ENCODE data around the gene SPTB. TPM values are rescaled to one million over a fixed set of nuclear protein-coding genes. Genes with fewer than 3 reads are reported as not detected.
A peak's percentile ranks its signal among the peaks of the same experiment; 100 is the strongest.

SPTB gene
- total RNA-seq, 8 experiments from 2014 or later, result 0.25 to 9.4 (median 0.84) TPM

GRCh38 chr14:64741961-64742360, 137.7 kb downstream of the SPTB start:
- Histone ChIP-seq H3K4me3 (no peak overlapping the region), H3K27ac (no peak overlapping the region), H3K4me1 (replicated peaks in 1 of 2) (peaks cover 0 to 4% of the 10 kb centered on the region in 2 donors)
- no peak for ATAC-seq (replicated peaks in 6 of 8)
- in situ Hi-C loops (cut with MboI; ENCODE audit: low pct_unique_long_range_greater_than_20kb in 2 of 9, low sequenced_read_pairs in 9 of 9, unreplicated experiment in 9 of 9), result no loop called here
- 60 to 100% (median 100%) methylated on average over 1 to 2 of the region's 15 CpGs; no CpG with 5 or more reads in 5 of the 10 experiments for WGBS, 10 experiments

- H3K4me1 ChIP-seq (replicated peaks in 1 of 2), result peaks cover 0 to 7% of the 10 kb centered on the region in 2 donors
- 90 to 96% (median 94%) methylated on average over 4 to 9 of the region's 15 CpGs; no CpG with 5 or more reads in 7 of the 10 experiments for WGBS, 10 experiments
- H3K27ac ChIP-seq, result no peak overlapping the region
- ATAC-seq (replicated peaks in 6 of 8), result no peak
- H3K4me3 ChIP-seq, result no peak overlapping the region
- in situ Hi-C loops (cut with MboI; ENCODE audit: low pct_unique_long_range_greater_than_20kb in 2 of 9, low sequenced_read_pairs in 9 of 9, unreplicated experiment in 9 of 9), result no loop called here
Observed at GRCh38 chr14:64741200-64741599, 138.5 kb downstream of the SPTB start.

GRCh38 chr14:64738281-64738804, 141.4 kb downstream of the SPTB start:
- WGBS, 10 experiments, result 44 to 100% (median 100%) methylated on average over 1 to 3 of the region's 9 CpGs; no CpG with 5 or more reads in 6 of the 10 experiments
- Histone ChIP-seq H3K4me1 (replicated peaks in 1 of 2) (peaks cover 0 to 11% of the 10 kb centered on the region in 2 donors), H3K27ac (no peak overlapping the region), H3K4me3 (no peak overlapping the region)
- in situ Hi-C loops (cut with MboI; ENCODE audit: low pct_unique_long_range_greater_than_20kb in 2 of 9, low sequenced_read_pairs in 9 of 9, unreplicated experiment in 9 of 9), result no loop called here
- ATAC-seq (replicated peaks in 6 of 8), result no peak

GRCh38 chr14:64737391-64738280, 142.1 kb downstream of the SPTB start:
- 80 to 100% methylated on average over 1 to 2 of the region's 17 CpGs; no CpG with 5 or more reads in 8 of the 10 experiments for WGBS, 10 experiments
- Histone ChIP-seq H3K27ac (no peak overlapping the region), H3K4me3 (no peak overlapping the region), H3K4me1 (replicated peaks in 1 of 2) (peaks cover 0 to 11% of the 10 kb centered on the region in 2 donors)
- peak in 1 of 8 experiments; percentile 6 for ATAC-seq (replicated peaks in 6 of 8)
- in situ Hi-C loops (cut with MboI; ENCODE audit: low pct_unique_long_range_greater_than_20kb in 2 of 9, low sequenced_read_pairs in 9 of 9, unreplicated experiment in 9 of 9), result no loop called here

- Histone ChIP-seq H3K4me3 (no peak overlapping the region), H3K4me1 (replicated peaks in 1 of 2) (peaks cover 0 to 11% of the 10 kb centered on the region in 2 donors), H3K27ac (no peak overlapping the region)
- peak in 5 of 8 experiments; percentile 34 to 67 (median 59) for ATAC-seq (replicated peaks in 6 of 8)
- 80 to 98% (median 93%) methylated on average over 1 to 11 of the region's 28 CpGs; no CpG with 5 or more reads in 2 of the 10 experiments for WGBS, 10 experiments
- in situ Hi-C loops (cut with MboI; ENCODE audit: low pct_unique_long_range_greater_than_20kb in 2 of 9, low sequenced_read_pairs in 9 of 9, unreplicated experiment in 9 of 9), result no loop called here
Observed at GRCh38 chr14:64736271-64737169, 143.2 kb downstream of the SPTB start.

- Histone ChIP-seq H3K27ac (no peak overlapping the region), H3K4me1 (replicated peaks in 1 of 2) (peaks cover 0 to 11% of the 10 kb centered on the region in 2 donors), H3K4me3 (no peak overlapping the region)
- ATAC-seq (replicated peaks in 6 of 8), result peak in 1 of 8 experiments; percentile 42
- in situ Hi-C loops (cut with MboI; ENCODE audit: low pct_unique_long_range_greater_than_20kb in 2 of 9, low sequenced_read_pairs in 9 of 9, unreplicated experiment in 9 of 9), result no loop called here
- 62 to 92% (median 70%) methylated on average over 2 to 6 of the region's 6 CpGs; no CpG with 5 or more reads in 5 of the 10 experiments for WGBS, 10 experiments
Observed at GRCh38 chr14:64734990-64735389, 144.7 kb downstream of the SPTB start.

GRCh38 chr14:64733899-64734298, 145.8 kb downstream of the SPTB start:
- H3K4me1 ChIP-seq (replicated peaks in 1 of 2), result peaks cover 0 to 11% of the 10 kb centered on the region in 2 donors
- 40% methylated on average over 1 of the region's 1 CpG; no CpG with 5 or more reads in 9 of the 10 experiments for WGBS, 10 experiments
- H3K27ac ChIP-seq, result no peak overlapping the region
- no peak overlapping the region for H3K4me3 ChIP-seq
- in situ Hi-C loops (cut with MboI; ENCODE audit: low pct_unique_long_range_greater_than_20kb in 2 of 9, low sequenced_read_pairs in 9 of 9, unreplicated experiment in 9 of 9), result no loop called here
- no peak for ATAC-seq (replicated peaks in 6 of 8)

- ATAC-seq (replicated peaks in 6 of 8), result no peak
- 81 to 100% (median 97%) methylated on average over 1 to 6 of the region's 11 CpGs; no CpG with 5 or more reads in 2 of the 10 experiments for WGBS, 10 experiments
- Histone ChIP-seq H3K27ac (no peak overlapping the region), H3K4me3 (no peak overlapping the region), H3K4me1 (replicated peaks in 1 of 2) (peaks cover 0 to 11% of the 10 kb centered on the region in 2 donors)
- in situ Hi-C loops (cut with MboI; ENCODE audit: low pct_unique_long_range_greater_than_20kb in 2 of 9, low sequenced_read_pairs in 9 of 9, unreplicated experiment in 9 of 9), result no loop called here
Observed at GRCh38 chr14:64733321-64733720, 146.4 kb downstream of the SPTB start.

- H3K27ac ChIP-seq, result no peak overlapping the region
- in situ Hi-C loops (cut with MboI; ENCODE audit: low pct_unique_long_range_greater_than_20kb in 2 of 9, low sequenced_read_pairs in 9 of 9, unreplicated experiment in 9 of 9), result no loop called here
- H3K4me3 ChIP-seq, result no peak overlapping the region
- ATAC-seq (replicated peaks in 6 of 8), result no peak
- 71 to 100% (median 87%) methylated on average over 1 to 6 of the region's 14 CpGs; no CpG with 5 or more reads in 6 of the 10 experiments for WGBS, 10 experiments
- H3K4me1 ChIP-seq (replicated peaks in 1 of 2), result peaks cover 0 to 11% of the 10 kb centered on the region in 2 donors
Observed at GRCh38 chr14:64732536-64733120, 147.1 kb downstream of the SPTB start.

GRCh38 chr14:64732066-64732465, 147.6 kb downstream of the SPTB start:
- WGBS, 10 experiments, result 80 to 100% (median 100%) methylated on average over 1 to 3 of the region's 4 CpGs; no CpG with 5 or more reads in 5 of the 10 experiments
- H3K27ac ChIP-seq, result no peak overlapping the region
- in situ Hi-C loops (cut with MboI; ENCODE audit: low pct_unique_long_range_greater_than_20kb in 2 of 9, low sequenced_read_pairs in 9 of 9, unreplicated experiment in 9 of 9), result no loop called here
- no peak overlapping the region for H3K4me3 ChIP-seq
- ATAC-seq (replicated peaks in 6 of 8), result no peak
- H3K4me1 ChIP-seq (replicated peaks in 1 of 2), result peaks cover 0 to 11% of the 10 kb centered on the region in 2 donors

- in situ Hi-C loops (cut with MboI; ENCODE audit: low pct_unique_long_range_greater_than_20kb in 2 of 9, low sequenced_read_pairs in 9 of 9, unreplicated experiment in 9 of 9), result no loop called here
- Histone ChIP-seq H3K4me3 (no peak overlapping the region), H3K27ac (no peak overlapping the region), H3K4me1 (replicated peaks in 1 of 2) (peaks cover under 1 to 11% of the 10 kb centered on the region in 2 donors)
- 60 to 100% (median 80%) methylated on average over 1 to 6 of the region's 15 CpGs; no CpG with 5 or more reads in 5 of the 10 experiments for WGBS, 10 experiments
- no peak for ATAC-seq (replicated peaks in 6 of 8)
Observed at GRCh38 chr14:64731141-64731581, 148.5 kb downstream of the SPTB start.

GRCh38 chr14:64730681-64731080, 149.0 kb downstream of the SPTB start:
- Histone ChIP-seq H3K4me1 (replicated peaks in 1 of 2) (peaks cover 5 to 16% of the 10 kb centered on the region in 2 donors), H3K27ac (no peak overlapping the region), H3K4me3 (no peak overlapping the region)
- ATAC-seq (replicated peaks in 6 of 8), result no peak
- in situ Hi-C loops (cut with MboI; ENCODE audit: low pct_unique_long_range_greater_than_20kb in 2 of 9, low sequenced_read_pairs in 9 of 9, unreplicated experiment in 9 of 9), result no loop called here
- 100% methylated on average over 2 to 3 of the region's 12 CpGs; no CpG with 5 or more reads in 8 of the 10 experiments for WGBS, 10 experiments
